Measurements from ENCODE around the gene EVL.
A peak's percentile ranks its signal among the peaks of the same experiment; 100 is the strongest.

DNA sequence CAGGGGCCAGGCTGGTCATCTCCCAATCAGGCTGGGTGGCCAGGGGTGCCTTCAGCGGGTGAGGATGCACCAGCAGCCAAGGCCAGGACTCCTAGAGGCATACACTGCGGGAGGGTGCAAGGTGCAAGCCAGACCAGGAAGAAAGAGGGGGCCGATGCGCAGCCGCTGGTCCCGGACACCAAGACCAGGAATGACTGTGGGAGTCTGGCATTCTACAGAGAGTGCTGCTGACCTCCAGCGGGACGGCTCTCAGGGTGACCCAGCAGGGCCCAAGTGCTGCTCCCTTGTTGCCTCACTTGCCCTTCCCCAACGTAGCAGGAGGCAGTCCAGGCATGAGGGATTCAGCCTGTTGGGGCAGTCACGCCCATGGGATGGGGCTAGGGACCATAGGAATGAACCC lies 58.4 kb downstream of the EVL start:
- TF ChIP-seq MXI1 (IDR thresholded peaks at IDR 0.05; ENCODE audit: low read depth, low read length) (no peak), POLR2A (IDR thresholded peaks at IDR 0.05; ENCODE audit: low read depth, low read length) (0 out of 2 replicates have a peak, but pooled peaks have one; percentile 33)

Data from GM12878 (cell line).